GM08714 (cell line): ENCODE results near the gene FER1L5.

Source experiments
- H3K4me3 ChIP-seq: fragments of 200-500 bp; sonication (Bioruptor generic); 2 replicates; pipeline ENCODE4 v1.5.1; 2014; ENCODE audit warnings: mild to moderate bottlenecking, low read length, inconsistent platforms
- ZNF274 ChIP-seq: IDR thresholded peaks from 2 replicates; pipeline ENCODE4 v1.6.1; 2012; ENCODE audit warnings: mild to moderate bottlenecking, low read depth, low read length

Gene FER1L5

DNA sequence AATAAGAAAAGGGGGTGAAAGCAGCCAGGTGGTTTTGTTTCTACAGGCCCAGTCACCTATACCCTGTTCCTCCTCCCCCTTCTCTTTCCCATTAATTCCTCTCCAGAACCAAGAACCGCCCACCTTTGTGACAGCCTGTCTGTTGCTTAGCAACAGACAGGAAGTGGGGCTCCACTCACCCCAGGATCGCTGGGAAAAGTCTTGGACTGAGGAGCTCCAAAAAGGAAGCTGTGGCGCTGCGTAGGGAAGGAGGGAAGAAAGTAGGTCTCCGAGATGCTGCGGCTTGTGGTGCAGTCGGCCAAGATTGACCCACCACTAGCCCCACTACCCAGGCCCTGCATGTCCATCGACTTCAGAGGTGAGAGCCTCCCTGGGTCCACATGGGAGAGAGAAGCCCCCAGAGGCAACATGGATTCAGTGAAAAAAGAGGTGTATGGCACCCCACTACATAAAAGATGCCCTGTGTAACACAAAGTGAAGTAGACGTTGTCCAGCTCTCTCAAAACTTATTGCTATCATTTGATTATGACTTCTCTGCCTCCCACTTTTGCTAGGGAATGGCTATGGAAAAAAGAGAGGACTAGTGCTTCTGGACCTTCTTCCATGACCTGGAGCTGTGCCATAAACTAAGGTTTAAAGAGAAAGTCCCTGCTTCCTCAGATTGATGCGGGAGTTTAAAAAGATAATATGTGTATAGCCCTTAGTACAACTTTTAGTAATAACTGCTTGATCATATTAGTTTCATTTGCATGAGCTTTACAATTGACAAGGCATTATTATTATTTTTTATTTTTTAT is at the start of gene FER1L5:
TSS of gene FER1L5 (plus strand) at position 201 of the 797 bp plus-strand sequence. CDS start at position 274, 73 bp downstream.
- H3K4me3 ChIP-seq = no peak within 1 kb of the TSS
- no peak for TF ChIP-seq ZNF274

DNA sequence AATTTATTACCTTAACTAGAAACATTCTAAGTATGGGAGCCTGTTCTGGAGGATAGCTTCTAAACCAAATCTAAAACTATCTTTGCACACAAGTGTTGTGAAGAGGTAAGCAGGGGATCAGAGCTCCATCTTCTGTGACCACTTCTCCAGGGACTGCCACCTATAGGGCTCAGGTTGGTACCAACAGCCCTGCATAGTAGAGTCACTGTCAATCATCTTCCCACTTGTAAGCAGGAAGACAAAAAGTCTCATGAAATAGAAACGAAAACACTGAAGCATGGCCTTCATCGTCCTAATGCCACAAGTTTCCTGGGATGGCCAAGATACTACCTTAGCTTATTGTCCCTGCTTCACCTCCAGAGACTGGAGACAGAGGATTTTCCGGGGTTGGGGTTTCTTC is 48.3 kb upstream of the FER1L5 start:
- no peak for TF ChIP-seq ZNF274
- H3K4me3 ChIP-seq = no peak overlapping the region

DNA sequence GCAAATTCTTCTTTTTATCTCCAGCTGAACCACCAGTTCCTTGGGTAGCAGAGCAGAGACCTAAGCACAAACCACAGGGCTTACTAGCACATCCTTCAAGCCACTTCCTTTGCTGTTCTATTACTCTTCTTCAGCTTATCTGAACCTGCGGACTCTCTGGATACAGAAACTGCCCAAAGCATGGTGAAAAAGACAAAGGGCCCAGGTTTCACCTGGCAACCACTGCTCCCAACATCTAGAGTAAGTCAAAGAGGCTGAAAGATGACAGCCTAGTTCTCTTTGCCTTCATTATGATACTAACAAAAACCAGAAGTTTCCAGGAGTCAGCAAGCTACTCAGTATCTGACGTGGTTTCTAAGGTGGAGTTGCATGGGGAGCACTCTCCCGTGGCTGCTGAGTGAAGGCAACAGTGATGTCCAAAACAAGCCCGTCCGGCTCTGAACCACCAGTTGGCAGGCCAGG is 47.8 kb upstream of the FER1L5 start:
- TF ChIP-seq ZNF274 = no peak
- no peak overlapping the region for H3K4me3 ChIP-seq

DNA sequence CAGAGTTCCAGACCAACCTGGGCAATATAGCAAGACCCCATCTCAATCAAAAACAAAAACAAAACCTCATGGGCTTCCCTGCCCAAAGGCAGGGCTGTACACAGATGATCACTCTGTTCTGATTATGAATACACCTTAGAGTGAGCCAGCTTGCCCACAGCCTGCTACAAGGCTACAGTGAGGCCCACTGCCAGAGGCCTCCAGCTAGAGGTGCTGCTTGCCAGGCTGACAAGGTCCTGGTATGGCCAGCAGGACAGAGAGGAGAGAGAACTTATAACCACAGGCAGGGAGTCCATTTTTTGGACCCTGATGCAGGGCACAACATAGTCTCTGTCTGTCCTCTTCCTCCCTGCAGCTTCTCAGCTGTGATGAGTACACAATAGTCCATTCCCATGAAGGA is 46.0 kb upstream of the FER1L5 start:
- TF ChIP-seq ZNF274 = no peak
- H3K4me3 ChIP-seq = no peak overlapping the region

DNA sequence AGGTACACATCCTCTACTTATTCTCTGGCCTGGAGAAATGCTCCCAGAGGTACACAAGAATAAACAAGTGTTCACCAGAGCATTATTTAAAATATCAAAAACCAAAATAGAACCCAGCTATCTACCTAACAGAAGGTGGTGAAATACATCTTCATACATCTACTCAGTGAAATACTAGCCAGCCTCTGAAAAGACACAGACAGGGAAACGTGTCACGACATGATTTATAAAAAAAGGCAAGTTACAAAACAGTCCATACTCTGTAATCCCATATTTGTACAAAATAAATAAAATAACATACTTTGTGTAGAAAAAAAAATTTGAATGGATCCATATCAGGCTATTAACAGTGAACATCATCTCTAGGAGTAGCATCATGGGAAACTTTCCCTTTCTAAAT is 42.6 kb upstream of the FER1L5 start:
- no peak overlapping the region for H3K4me3 ChIP-seq
- no peak for TF ChIP-seq ZNF274

DNA sequence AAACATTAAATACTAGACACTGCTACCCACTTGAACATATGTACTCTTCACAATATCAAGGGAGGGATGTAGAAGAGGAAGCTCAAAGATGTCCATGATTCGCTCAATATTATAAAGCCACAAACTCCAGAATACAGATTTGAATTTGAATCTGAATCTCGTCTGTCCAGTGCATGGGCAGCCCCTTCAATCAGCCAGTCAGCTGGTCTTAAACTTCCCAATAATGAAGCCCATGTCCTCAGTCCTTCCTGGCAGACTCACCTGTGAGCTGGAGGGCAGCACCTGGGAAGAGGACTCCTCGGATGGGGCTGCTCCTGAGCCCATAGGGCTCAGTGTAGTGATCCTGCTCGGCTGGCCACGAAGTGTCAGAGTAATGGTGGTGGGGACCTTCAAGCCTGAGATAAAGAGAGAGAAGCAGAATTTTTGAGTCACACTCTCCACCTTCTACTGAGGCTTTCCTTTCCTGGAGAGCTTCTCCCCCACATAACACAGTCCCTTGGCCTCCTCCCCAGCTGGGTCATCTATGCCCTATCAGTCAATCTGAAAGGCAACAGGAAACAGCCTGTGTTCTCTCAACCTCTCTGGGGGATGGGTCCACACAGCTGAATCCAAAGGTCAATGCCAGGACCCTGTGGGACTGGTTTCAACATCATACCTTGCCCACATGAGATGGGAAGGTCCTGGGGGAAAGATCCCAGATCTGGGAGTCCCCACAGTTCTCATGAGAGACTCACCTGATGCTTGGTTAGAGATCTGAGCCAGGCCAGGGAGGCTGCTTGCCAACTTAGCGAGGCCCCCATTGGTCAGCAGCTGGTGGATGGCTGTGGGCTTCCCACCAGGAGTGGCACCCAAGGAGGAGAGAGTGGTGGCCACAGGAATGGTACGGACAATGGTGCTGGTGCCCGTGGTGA is 40.9 kb upstream of the FER1L5 start:
- H3K4me3 ChIP-seq = no peak overlapping the region
- TF ChIP-seq ZNF274 = no peak

DNA sequence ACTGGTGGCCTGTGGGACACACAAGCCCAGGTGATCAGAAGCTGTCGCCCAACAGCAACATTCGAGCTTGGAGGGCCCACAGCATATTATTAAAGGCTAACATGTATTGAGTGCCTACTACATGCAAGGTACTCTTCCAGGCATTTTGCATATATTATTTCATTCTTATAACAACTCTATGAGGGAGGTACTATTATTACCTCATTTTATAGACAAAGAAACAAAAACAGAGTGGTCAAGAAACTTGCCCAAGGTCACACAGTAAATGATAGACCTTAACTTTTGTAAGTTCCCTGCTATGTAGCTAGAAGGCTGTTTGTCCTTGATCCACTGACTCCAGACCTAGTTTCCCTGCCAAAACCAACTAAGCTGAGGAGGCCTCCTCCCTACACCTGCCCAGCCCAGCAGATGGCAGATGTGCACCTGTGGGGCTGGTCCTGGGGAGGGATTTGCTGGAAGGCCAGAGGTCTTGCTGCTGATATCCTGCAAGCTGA is 40.2 kb upstream of the FER1L5 start:
- H3K4me3 ChIP-seq = no peak overlapping the region
- TF ChIP-seq ZNF274 = no peak

DNA sequence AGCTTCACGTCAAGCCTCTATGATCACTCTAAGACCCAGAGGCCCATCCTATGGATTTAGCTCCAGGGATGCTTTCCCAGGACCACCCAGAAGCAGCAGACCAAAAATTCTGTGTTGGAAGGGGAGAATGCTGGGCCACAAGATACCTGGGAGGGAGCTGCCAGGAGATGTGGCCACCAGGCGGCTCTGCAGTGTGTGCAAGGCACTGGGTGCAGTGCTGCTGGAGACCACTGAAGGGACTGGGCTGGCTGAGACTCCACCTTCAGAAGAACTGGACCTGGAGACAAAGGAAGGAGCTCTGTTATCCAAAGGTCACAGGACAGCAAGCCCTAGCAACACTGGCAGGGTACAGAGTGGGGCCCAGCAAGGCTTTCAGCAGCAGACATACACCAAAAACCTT is 38.5 kb upstream of the FER1L5 start:
- TF ChIP-seq ZNF274 = no peak
- no peak overlapping the region for H3K4me3 ChIP-seq

DNA sequence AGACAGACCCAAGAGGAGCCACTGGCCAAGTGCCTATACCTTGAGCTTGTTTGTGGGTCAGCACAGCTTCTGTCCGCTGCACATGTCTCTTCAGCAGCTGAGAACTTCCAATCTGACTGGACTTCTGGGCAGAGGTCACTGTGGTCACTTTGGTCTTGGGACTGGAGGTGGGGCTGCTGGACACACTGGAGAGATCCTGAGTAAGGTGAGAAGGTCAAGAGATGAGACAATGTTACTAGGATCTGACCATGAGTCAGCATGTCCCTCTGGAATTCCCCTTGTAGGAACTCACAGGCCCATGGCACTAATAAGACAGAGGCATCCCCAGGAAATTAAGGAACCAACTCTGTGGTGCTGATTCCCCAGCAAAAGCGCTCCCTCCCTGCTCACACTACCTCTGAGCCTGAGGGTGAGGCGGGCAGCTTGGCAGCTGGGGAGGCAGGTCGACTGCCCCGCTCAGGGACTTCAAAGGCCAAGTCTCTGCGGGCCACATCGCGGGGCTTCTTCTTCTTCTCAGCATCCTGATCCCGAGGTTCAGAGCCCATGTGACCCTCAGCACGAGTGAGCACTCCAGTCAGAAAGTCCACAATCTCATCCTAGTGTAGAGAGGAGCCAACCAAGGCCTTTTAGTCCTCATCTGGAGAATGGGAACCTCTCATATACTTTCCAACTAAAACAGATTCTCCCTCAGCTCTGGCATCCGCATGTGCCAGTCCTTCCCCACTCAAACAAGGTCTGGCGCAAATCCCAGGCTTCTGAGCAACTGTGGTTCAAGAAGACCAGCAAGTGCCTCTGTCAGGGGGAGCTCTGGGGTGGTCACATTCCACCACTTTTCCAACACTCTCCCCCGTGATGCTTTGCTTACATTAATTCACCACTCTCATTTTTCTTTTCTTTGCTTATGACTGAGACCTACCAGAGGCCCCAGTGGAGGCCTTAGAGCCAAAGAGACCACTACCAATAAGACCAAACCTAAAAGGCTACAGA is 33.8 kb upstream of the FER1L5 start:
- no peak for TF ChIP-seq ZNF274
- H3K4me3 ChIP-seq = no peak overlapping the region

DNA sequence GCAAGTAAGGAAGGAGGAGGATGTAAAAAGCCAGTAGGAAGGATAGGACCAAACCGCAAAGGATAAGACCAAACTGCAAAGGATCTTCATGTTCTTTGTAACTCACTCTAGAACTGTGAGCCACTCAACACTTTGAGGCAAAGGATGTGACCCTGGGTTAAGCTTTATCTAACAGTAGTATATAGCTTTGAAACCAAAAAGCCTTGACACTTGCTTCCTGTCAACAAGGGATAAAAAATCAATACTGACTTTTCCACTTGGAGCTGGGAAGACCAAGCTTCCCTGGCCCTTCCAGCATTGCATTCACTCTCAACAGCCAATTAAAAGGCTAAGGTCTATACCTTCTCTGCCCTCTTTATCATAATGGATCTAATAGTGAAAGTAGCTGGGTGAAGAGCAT is 26.4 kb upstream of the FER1L5 start:
- no peak for TF ChIP-seq ZNF274
- no peak overlapping the region for H3K4me3 ChIP-seq

DNA sequence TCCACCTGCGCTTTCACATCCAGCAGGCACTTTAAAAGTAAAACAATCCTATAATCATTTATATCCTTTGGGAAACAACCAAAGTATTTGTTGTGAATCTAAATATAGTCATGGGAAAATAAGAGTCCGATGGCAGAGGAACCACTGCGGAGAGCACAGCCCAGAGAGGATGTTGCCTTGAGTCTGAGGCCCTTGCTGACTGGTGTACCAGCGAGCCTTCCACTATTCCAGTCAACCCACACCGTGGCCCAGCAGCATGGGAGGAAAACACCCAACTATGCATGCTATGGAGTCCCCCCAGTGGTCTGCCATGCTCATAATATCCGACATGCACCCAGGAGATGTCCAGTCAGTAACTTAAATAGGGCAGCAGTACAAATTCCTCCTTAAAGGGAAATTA is 26.0 kb upstream of the FER1L5 start:
- no peak overlapping the region for H3K4me3 ChIP-seq
- TF ChIP-seq ZNF274 = no peak

DNA sequence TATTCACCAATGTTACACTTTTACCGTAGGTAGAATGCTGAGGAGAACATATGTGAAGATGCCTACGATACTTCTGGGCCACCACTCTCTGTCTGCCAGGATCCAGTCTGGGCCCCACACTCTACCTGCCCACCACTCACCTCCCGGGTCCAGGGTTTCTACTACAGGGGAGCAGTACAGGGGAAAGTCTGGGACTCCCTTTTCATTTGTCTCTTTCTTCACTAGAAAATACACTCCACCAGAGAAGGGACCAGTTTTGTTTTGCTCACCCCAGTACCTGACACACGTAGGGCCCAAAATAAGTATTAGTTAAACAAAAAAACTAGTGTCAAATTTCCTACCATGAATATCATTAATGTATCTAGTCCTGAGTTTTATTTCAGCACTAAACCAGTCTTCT is 25.6 kb upstream of the FER1L5 start:
- TF ChIP-seq ZNF274 = no peak
- H3K4me3 ChIP-seq = no peak overlapping the region

DNA sequence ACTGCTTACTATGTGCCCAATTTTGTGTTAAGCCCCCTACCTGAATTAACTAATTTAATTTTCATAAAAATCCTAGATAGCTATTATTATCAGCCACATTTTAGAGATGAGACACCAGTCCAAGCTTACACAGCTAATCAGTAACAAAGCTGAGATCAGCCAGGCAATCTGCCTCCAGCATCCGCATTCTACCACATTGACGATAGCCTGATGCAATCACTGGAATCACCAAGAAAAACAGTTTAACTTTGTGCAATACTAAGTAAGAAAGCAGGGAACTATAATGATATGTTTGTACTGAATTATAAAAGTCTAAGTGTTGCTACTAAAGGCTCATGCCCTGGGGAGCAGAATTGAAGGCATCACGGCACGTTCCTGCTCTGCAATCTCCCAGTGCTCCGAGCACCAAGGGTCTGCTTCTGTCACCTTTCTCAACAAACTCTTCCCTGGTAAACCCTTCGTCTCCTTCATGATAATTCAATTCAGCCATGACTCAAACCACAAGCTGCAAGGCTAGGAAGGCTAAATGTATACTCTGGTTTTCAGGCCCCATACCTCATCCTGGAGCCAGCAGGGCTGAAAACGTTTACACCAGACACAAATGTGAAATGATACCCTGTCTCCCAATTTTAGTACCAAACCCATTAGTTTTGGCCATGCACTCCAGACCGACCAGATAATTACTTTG is 23.8 kb upstream of the FER1L5 start:
- no peak overlapping the region for H3K4me3 ChIP-seq
- no peak for TF ChIP-seq ZNF274
